ENCODE data around the gene DUSP16. TPM values are rescaled to one million over a fixed set of nuclear protein-coding genes. Genes with fewer than 3 reads are reported as not detected.

DUSP16 gene
- total RNA-seq, 4 donors from 2014 or later, result 24.2 to 34.5 (median 26.4) TPM

Other genes with a start within 250 kb of the DUSP16 start
- 10 to 100 TPM; 15.3 to 59.0 (median 37.5) TPM for gene MANSC1, start 212.6 kb downstream of the DUSP16 start, total RNA-seq
- 10 to 100 TPM; 10.3 to 23.7 (median 19.6) TPM for gene BORCS5, start 205.8 kb downstream of the DUSP16 start, total RNA-seq
- gene CREBL2, start 49.0 kb upstream of the DUSP16 start, total RNA-seq, result 10 to 100 TPM; 67.8 to 84.3 (median 74.0) TPM
- not detected for gene GPR19, start 133.3 kb upstream of the DUSP16 start, total RNA-seq
- gene CDKN1B, start 154.5 kb upstream of the DUSP16 start, total RNA-seq, result 10 to 100 TPM; 52.3 to 77.3 (median 62.7) TPM
- 10 to 100 TPM; 34.1 to 72.7 (median 49.5) TPM for gene APOLD1, start 222.8 kb upstream of the DUSP16 start, total RNA-seq